HepG2 (cell line): ENCODE data around the gene LLGL2. TPM values are rescaled to one million over a fixed set of nuclear protein-coding genes. Genes with fewer than 3 reads are reported as not detected.

Source experiments
- AGO1 ChIP-seq: fragments of 200-400 bp; formaldehyde crosslinking; IDR thresholded peaks from 2 replicates; pipeline ENCODE4 v1.6.1; 2017; ENCODE audit warnings: mild to moderate bottlenecking, low read depth, low read length, moderate library complexity; ENCODE audit not compliant: poor library complexity, severe bottlenecking
- CEBPB ChIP-seq: IDR thresholded peaks from 2 replicates; pipeline ENCODE4 v1.6.1; 2011; ENCODE audit warnings: low read depth, low read length, improper control_type of control experiment, borderline replicate concordance
- FOXO4 ChIP-seq: sonication (generic); formaldehyde crosslinking; conservative IDR thresholded peaks from 2 replicates; pipeline ENCODE4 v1.8.1; 2023; ENCODE audit warnings: missing genetic modification reagents
- GATAD2A ChIP-seq: IDR thresholded peaks from 2 replicates; pipeline ENCODE4 v1.6.1; 2016
- GPN1 ChIP-seq: sonication (generic); formaldehyde crosslinking; IDR thresholded peaks from 2 replicates; pipeline ENCODE4 v1.5.1; 2020; ENCODE audit warnings: missing genetic modification reagents, borderline replicate concordance
- HMGA1 ChIP-seq: sonication (generic); formaldehyde crosslinking; conservative IDR thresholded peaks from 2 replicates; pipeline ENCODE4 v1.4.0; 2020; ENCODE audit warnings: missing genetic modification reagents
- LCORL ChIP-seq, 2 experiments: fragments of 450-650 bp in 1 of 2; sonication (generic) in 1 of 2; formaldehyde crosslinking in 1 of 2; IDR thresholded peaks; 2 replicates each; pipeline versions ENCODE4 v1.5.0 to v1.6.1; 2017 to 2020; ENCODE audit warnings: antibody characterized with exemption in 1 of 2, missing genetic modification reagents in 1 of 2
- NBN ChIP-seq: fragments of 450-650 bp; conservative IDR thresholded peaks from 2 replicates; pipeline ENCODE4 v1.6.1; 2017
- NFKBIZ ChIP-seq: IDR thresholded peaks from 2 replicates; pipeline ENCODE4 v1.6.1; 2018; ENCODE audit warnings: missing genetic modification reagents, missing compliant biosample characterization
- PATZ1 ChIP-seq: sonication (generic); formaldehyde crosslinking; IDR thresholded peaks from 2 replicates; pipeline ENCODE4 v1.4.0; 2020; ENCODE audit warnings: missing genetic modification reagents
- PAXIP1 ChIP-seq: sonication (generic); formaldehyde crosslinking; conservative IDR thresholded peaks from 2 replicates; pipeline ENCODE4 v1.4.0; 2020; ENCODE audit warnings: mild to moderate bottlenecking, missing genetic modification reagents, moderate library complexity
- SAP130 ChIP-seq: IDR thresholded peaks from 2 replicates; pipeline ENCODE4 v1.6.1; 2016; ENCODE audit warnings: low read depth
- SNAPC5 ChIP-seq: sonication (generic); formaldehyde crosslinking; IDR thresholded peaks from 2 replicates; pipeline ENCODE4 v1.8.1; 2023; ENCODE audit warnings: mild to moderate bottlenecking, missing genetic modification reagents, borderline replicate concordance
- U2AF1 ChIP-seq: fragments of 200-400 bp; formaldehyde crosslinking; optimal IDR thresholded peaks from 2 replicates; pipeline ENCODE3; 2017; ENCODE audit warnings: mild to moderate bottlenecking, low read depth, low read length
- XBP1 ChIP-seq: sonication (generic); formaldehyde crosslinking; IDR thresholded peaks from 2 replicates; pipeline ENCODE4 v1.5.0; 2020; ENCODE audit warnings: missing genetic modification reagents
- ZBTB3 ChIP-seq: sonication (generic); formaldehyde crosslinking; IDR thresholded peaks from 2 replicates; pipeline ENCODE4 v1.4.0; 2020; ENCODE audit warnings: low read depth, mild to moderate bottlenecking, moderate library complexity, missing genetic modification reagents, borderline replicate concordance
- ZBTB44 ChIP-seq: sonication (generic); formaldehyde crosslinking; IDR thresholded peaks from 2 replicates; pipeline ENCODE4 v1.4.0; 2020; ENCODE audit warnings: missing genetic modification reagents
- ZNF362 ChIP-seq: sonication (generic); formaldehyde crosslinking; IDR thresholded peaks from 2 replicates; pipeline ENCODE4 v1.4.0; 2020; ENCODE audit warnings: missing genetic modification reagents, mild to moderate bottlenecking, borderline replicate concordance
- ZNF614 ChIP-seq: IDR thresholded peaks from 2 replicates; pipeline ENCODE4 v1.6.1; 2018; ENCODE audit warnings: missing biosample characterization, missing genetic modification reagents, inconsistent platforms, borderline replicate concordance
- ZNF674 ChIP-seq: sonication (generic); formaldehyde crosslinking; IDR thresholded peaks from 2 replicates; pipeline ENCODE4 v1.5.0; 2020; ENCODE audit warnings: low read depth, mild to moderate bottlenecking, missing genetic modification reagents
- polyA plus RNA-seq, 8 experiments: library from polyadenylated mRNA; depleted of rRNA in 3 of 8; stranded (reverse) in 7 of 8; unstranded in 1 of 8; fragments of >200 nt; fragmentation: Illumina TruSeq in 4 of 8; extraction: Trizol in 4 of 8; gene quantifications; 2 replicates each; pipeline versions ENCODE4 v1.2.1 to v1.2.3, GENCODE V29; 2011 to 2016; ENCODE audit warnings: low read depth in 4 of 8, missing spikeins in 1 of 8, mixed read lengths in 1 of 8; ENCODE audit not compliant: insufficient read depth in 1 of 8
- total RNA-seq, 5 experiments: library from RNA; depleted of rRNA; stranded (reverse); fragments of >200 nt; fragmentation: Illumina TruSeq; extraction: Trizol; gene quantifications; 2 replicates each; pipeline ENCODE4 v1.2.3, GENCODE V29; 2016; ENCODE audit warnings: low read depth in 1 of 5

Gene LLGL2
- total and polyA plus RNA-seq, 2 of the 13 experiments (the other 11 are each of a cell fraction or from before 2014, with no cell fraction given): 83.0 to 86.7 TPM

- no peak for TF ChIP-seq GPN1 (CRISPR knock-in tag)
- no peak for TF ChIP-seq HMGA1
- peak; percentile 92 for TF ChIP-seq GATAD2A (CRISPR knock-in tag)
- peak; percentile 12; the same call in 1 of the 2 replicates for TF ChIP-seq CEBPB
- TF ChIP-seq U2AF1: no peak
- no peak for TF ChIP-seq AGO1
- no peak for TF ChIP-seq ZNF674 (CRISPR knock-in tag)
- peak; percentile 31; the same call in 1 of the 2 replicates for TF ChIP-seq PATZ1 (CRISPR knock-in tag)
- TF ChIP-seq ZBTB3 (CRISPR knock-in tag): no peak
- TF ChIP-seq SNAPC5: no peak
- TF ChIP-seq LCORL (IDR thresholded peaks at IDR 0.05): no peak
- peak; percentile 63; the same call in 1 of the 2 replicates for TF ChIP-seq LCORL (CRISPR knock-in tag; IDR thresholded peaks at IDR 0.05)
- TF ChIP-seq PAXIP1 (CRISPR knock-in tag): peak; percentile 85
- peak; percentile 86 for TF ChIP-seq ZNF362
- peak; percentile 90 for TF ChIP-seq ZNF614 (CRISPR knock-in tag)
- no peak for TF ChIP-seq XBP1 (CRISPR knock-in tag)
- TF ChIP-seq NBN: no peak
- TF ChIP-seq SAP130 (CRISPR knock-in tag): peak; percentile 56
- TF ChIP-seq ZBTB44 (CRISPR knock-in tag): 0 out of 2 replicates have a peak, but pooled peaks have one; percentile 36
- peak; percentile 54; the same call in 1 of the 2 replicates for TF ChIP-seq NFKBIZ (CRISPR knock-in tag)
- TF ChIP-seq FOXO4 (CRISPR knock-in tag): no peak
These were observed 51.2 kb downstream of the LLGL2 start (continued) for GRCh38 chr17:75576661-75577060.
